ENCODE data around the gene MPI. TPM values are rescaled to one million over a fixed set of nuclear protein-coding genes. Genes with fewer than 3 reads are reported as not detected.

MPI gene
- total RNA-seq, 1 experiment from 2014 or later, result 57.5 TPM

- Mint-ChIP-seq H3K36me3 (ENCODE audit: insufficient read depth in 1 of 3, low read depth in 3 of 3) (peaks cover 8 to 28% (median 17%) of the 10 kb centered on the region in 3 experiments), H3K4me1 (peaks cover 14 to 23% of the 10 kb centered on the region in 2 experiments), H3K4me3 (no peak overlapping the region), H3K9me3 (peaks cover 4% of the 10 kb centered on the region in 2 experiments; a peak in 3 of 5 replicates), H3K27ac (no peak overlapping the region), H3K27me3 (ENCODE audit: low read depth) (no peaks in the 10 kb centered on the region)
- Histone ChIP-seq H3K79me2 (ENCODE audit: insufficient read depth, low read length) (peaks cover 16% of the 10 kb centered on the region; the same call in 1 of the 2 replicates), H3K4me1 (ENCODE audit: insufficient read depth, low read length) (no peaks in the 10 kb centered on the region), H4K5ac (ENCODE audit: insufficient read length, low read depth, low read length) (no peak overlapping the region), H3K14ac (ENCODE audit: insufficient read depth, low read length) (no peak overlapping the region), H4K8ac (replicated peaks; ENCODE audit: insufficient read length, low read depth, low read length) (no peak overlapping the region), H2AFZ (ENCODE audit: low read length) (no peak overlapping the region), H2BK120ac (ENCODE audit: low read depth, low read length, poor library complexity, severe bottlenecking) (no peak overlapping the region), H3K23me2 (ENCODE audit: insufficient read length, low read depth, low read length, poor library complexity, severe bottlenecking) (peaks cover 12% of the 10 kb centered on the region), H2BK20ac (ENCODE audit: low read depth, low read length, poor library complexity, severe bottlenecking) (no peak overlapping the region), H3T11ph (ENCODE audit: low read length) (no peak overlapping the region), H3K4ac (ENCODE audit: low read depth, low read length) (no peak overlapping the region), H3K27me3 (ENCODE audit: insufficient read depth, low read length) (no peaks in the 10 kb centered on the region), H3K4me2 (ENCODE audit: insufficient read depth, insufficient read length, low read length) (no peak overlapping the region), H2BK15ac (ENCODE audit: low read depth, low read length) (no peak overlapping the region), H2BK5ac (ENCODE audit: insufficient read length, low read length) (no peak overlapping the region), H3K9ac (ENCODE audit: extremely low read depth, insufficient read length, low read length) (no peak overlapping the region), H3K23ac (ENCODE audit: insufficient read length, low read depth, low read length) (no peak overlapping the region), H3K27ac (ENCODE audit: insufficient read length, low read depth, low read length) (no peak overlapping the region), H3K79me1 (ENCODE audit: insufficient read depth, low read depth, low read length, poor library complexity, severe bottlenecking) (peaks cover 2% of the 10 kb centered on the region), H3K18ac (ENCODE audit: insufficient read length, low read depth, low read length) (no peak overlapping the region), H4K91ac (ENCODE audit: insufficient read length, low read depth, low read length) (no peak overlapping the region), H2BK12ac (ENCODE audit: insufficient read length, low read depth, low read length) (no peak overlapping the region), H3K9me3 (ENCODE audit: control insufficient read depth, low read depth, low read length) (no peaks in the 10 kb centered on the region), H3K56ac (ENCODE audit: insufficient read length, low read depth, low read length) (no peak overlapping the region), H2AK5ac (ENCODE audit: insufficient read length, low read length) (no peak overlapping the region), H4K20me1 (ENCODE audit: control insufficient read depth, insufficient read depth, insufficient read length) (peaks cover 3% of the 10 kb centered on the region)
- TF ChIP-seq, protein P1, sequence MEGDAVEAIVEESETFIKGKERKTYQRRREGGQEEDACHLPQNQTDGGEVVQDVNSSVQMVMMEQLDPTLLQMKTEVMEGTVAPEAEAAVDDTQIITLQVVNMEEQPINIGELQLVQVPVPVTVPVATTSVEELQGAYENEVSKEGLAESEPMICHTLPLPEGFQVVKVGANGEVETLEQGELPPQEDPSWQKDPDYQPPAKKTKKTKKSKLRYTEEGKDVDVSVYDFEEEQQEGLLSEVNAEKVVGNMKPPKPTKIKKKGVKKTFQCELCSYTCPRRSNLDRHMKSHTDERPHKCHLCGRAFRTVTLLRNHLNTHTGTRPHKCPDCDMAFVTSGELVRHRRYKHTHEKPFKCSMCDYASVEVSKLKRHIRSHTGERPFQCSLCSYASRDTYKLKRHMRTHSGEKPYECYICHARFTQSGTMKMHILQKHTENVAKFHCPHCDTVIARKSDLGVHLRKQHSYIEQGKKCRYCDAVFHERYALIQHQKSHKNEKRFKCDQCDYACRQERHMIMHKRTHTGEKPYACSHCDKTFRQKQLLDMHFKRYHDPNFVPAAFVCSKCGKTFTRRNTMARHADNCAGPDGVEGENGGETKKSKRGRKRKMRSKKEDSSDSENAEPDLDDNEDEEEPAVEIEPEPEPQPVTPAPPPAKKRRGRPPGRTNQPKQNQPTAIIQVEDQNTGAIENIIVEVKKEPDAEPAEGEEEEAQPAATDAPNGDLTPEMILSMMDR (conservative IDR thresholded peaks at IDR 0.05), result no peak
- no peak for DNase-seq
- WGBS (ENCODE audit: extremely low coverage, insufficient read length, low lambda C conversion rate), result no CpG with 5 or more reads among the region's 6 CpGs
These were observed 20.0 kb upstream of the MPI start for GRCh38 chr15:74869726-74870407.
